Measurements from ENCODE around the gene SOX13.

The SOX13 gene

DNA sequence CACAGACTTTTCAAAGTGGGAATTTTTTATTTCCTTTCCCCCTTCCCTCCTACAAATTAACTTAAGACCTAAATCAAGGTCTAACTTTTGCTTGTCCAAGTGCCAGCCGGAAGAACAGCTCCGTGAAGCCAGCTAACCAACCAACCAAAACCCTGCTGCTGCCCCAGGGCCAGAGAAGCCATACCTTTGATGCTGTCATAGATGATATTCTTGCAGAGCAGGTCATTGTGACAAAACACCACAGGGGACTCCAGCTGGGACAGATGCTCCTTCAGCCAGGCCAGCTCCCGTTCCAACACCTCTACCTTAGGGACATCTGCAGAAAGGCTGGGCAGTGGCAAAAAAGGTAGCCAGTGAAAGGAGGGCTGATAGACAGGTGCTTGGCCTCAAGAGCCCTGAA, 68.2 kb downstream of the SOX13 start:
- TF ChIP-seq, protein P1, sequence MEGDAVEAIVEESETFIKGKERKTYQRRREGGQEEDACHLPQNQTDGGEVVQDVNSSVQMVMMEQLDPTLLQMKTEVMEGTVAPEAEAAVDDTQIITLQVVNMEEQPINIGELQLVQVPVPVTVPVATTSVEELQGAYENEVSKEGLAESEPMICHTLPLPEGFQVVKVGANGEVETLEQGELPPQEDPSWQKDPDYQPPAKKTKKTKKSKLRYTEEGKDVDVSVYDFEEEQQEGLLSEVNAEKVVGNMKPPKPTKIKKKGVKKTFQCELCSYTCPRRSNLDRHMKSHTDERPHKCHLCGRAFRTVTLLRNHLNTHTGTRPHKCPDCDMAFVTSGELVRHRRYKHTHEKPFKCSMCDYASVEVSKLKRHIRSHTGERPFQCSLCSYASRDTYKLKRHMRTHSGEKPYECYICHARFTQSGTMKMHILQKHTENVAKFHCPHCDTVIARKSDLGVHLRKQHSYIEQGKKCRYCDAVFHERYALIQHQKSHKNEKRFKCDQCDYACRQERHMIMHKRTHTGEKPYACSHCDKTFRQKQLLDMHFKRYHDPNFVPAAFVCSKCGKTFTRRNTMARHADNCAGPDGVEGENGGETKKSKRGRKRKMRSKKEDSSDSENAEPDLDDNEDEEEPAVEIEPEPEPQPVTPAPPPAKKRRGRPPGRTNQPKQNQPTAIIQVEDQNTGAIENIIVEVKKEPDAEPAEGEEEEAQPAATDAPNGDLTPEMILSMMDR (IDR thresholded peaks at IDR 0.05; ENCODE audit: insufficient read depth, low read length) = no peak
- TF ChIP-seq, protein P2, sequence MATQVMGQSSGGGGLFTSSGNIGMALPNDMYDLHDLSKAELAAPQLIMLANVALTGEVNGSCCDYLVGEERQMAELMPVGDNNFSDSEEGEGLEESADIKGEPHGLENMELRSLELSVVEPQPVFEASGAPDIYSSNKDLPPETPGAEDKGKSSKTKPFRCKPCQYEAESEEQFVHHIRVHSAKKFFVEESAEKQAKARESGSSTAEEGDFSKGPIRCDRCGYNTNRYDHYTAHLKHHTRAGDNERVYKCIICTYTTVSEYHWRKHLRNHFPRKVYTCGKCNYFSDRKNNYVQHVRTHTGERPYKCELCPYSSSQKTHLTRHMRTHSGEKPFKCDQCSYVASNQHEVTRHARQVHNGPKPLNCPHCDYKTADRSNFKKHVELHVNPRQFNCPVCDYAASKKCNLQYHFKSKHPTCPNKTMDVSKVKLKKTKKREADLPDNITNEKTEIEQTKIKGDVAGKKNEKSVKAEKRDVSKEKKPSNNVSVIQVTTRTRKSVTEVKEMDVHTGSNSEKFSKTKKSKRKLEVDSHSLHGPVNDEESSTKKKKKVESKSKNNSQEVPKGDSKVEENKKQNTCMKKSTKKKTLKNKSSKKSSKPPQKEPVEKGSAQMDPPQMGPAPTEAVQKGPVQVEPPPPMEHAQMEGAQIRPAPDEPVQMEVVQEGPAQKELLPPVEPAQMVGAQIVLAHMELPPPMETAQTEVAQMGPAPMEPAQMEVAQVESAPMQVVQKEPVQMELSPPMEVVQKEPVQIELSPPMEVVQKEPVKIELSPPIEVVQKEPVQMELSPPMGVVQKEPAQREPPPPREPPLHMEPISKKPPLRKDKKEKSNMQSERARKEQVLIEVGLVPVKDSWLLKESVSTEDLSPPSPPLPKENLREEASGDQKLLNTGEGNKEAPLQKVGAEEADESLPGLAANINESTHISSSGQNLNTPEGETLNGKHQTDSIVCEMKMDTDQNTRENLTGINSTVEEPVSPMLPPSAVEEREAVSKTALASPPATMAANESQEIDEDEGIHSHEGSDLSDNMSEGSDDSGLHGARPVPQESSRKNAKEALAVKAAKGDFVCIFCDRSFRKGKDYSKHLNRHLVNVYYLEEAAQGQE (IDR thresholded peaks at IDR 0.05; ENCODE audit: insufficient replicate concordance, low read depth) = no peak
- TF ChIP-seq POLR2AphosphoS5 (IDR thresholded peaks at IDR 0.05; ENCODE audit: low read depth) = no peak
- Histone ChIP-seq H3K27me3 (ENCODE audit: insufficient read depth, poor library complexity, severe bottlenecking) (peaks cover 9% of the 10 kb centered on the region), H3K27ac (replicated peaks) (no peak overlapping the region), H3K4me3 (replicated peaks; ENCODE audit: insufficient read depth, low read length) (no peak overlapping the region)
- DNase-seq (ENCODE audit: low read depth in 1 of 2, low spot score in 1 of 2) = no peak

DNA sequence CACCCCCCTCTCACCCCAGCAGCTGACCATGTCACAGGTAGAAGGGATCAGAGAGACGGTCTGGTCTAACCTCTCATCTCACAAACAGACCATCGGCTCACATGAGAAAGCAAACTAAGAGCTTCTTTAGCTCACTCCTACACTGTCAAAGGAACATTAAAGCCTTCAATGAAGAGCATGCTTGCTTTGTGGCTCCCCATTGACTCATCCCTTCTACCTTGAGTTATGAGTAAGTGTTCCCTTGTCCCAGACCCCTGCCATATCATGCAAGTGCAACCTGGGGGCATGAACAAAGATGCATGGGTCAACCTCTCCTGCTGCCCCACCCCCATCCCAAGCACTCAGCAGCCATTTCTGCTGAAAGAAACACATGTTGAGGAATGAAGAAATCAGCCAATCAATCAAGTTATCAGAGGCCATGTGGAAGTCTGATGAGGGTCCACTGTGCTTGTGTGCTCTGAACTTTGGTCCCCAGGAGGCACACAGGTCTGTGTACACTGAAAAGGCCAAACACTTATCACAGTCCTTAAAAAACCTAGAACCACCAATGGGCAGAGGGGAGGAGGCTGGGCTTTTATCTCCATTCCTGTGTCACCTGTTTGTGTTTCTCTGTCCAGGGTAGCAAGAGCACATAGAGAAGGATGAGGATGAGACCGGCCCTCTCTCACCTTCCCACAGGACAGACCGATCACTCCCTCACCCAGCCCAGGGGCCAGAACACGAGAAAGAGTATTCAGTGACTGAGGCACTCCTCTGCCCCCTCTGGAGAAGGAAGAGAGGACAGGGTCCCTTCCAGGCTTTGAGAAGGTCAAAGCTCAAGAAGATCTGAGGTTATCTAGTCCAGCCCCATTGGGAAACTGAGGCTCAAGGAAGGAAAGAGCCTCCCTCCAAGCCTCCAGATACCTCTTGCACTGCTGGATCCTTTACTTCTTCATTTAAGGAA, 69.4 kb downstream of the SOX13 start:
- no peak for DNase-seq (ENCODE audit: low read depth in 1 of 2, low spot score in 1 of 2)
- no peak overlapping the region for H3K27ac ChIP-seq (replicated peaks)
- H3K27me3 ChIP-seq (ENCODE audit: insufficient read depth, poor library complexity, severe bottlenecking) = peaks cover 10% of the 10 kb centered on the region
- TF ChIP-seq, protein P1 (IDR thresholded peaks at IDR 0.05; ENCODE audit: insufficient read depth, low read length) = no peak
- no peak for TF ChIP-seq SPI1 (IDR thresholded peaks at IDR 0.05; ENCODE audit: borderline replicate concordance, low read depth)
- TF ChIP-seq, protein P2 (IDR thresholded peaks at IDR 0.05; ENCODE audit: insufficient replicate concordance, low read depth) = no peak
- no peak for TF ChIP-seq GABPA (IDR thresholded peaks at IDR 0.05; ENCODE audit: low read depth)
- no peak for TF ChIP-seq POLR2AphosphoS5 (IDR thresholded peaks at IDR 0.05; ENCODE audit: low read depth)
- H3K4me3 ChIP-seq (replicated peaks; ENCODE audit: insufficient read depth, low read length) = no peak overlapping the region

DNA sequence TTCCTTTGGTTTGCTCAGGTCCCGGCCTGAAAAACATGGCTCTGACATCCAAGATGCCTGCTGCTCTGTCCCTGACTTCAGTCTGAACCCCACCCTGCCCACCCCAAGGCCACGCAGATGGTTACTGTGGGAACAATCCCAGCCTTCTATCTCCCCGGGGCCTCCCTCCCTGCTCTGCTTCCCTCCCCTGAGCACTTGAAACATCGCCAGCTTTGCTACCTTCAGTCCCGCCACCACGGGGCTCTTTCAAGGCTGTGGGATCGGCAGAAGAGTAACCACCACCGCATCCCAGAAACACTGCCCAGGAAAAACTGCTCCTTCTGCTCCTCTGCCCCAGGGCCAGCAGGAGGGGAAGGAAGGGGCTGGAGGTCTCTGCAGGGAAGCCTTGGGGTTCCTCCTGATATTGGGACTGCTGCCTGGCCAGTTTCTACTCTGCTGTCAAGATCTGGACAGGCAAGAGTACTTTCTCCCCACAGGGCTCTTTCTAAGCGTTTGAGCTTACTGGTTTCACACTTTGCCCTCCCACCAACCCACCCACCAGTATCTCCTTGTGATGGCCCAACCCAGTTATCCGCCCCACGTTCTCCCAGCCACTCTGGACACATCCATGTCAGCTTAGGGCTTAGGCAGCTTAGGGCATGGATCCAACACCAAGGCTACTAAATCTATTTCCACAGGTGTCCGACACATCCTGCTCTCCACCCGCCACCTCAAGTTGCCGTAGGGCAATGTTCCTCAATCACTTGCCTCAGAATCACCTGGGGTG, 70.5 kb downstream of the SOX13 start:
- no peak for DNase-seq (ENCODE audit: low read depth in 1 of 2, low spot score in 1 of 2)
- TF ChIP-seq SPI1 (IDR thresholded peaks at IDR 0.05; ENCODE audit: borderline replicate concordance, low read depth) = no peak
- no peak for TF ChIP-seq POLR2AphosphoS5 (IDR thresholded peaks at IDR 0.05; ENCODE audit: low read depth)
- TF ChIP-seq GABPA (IDR thresholded peaks at IDR 0.05; ENCODE audit: low read depth) = no peak
- H3K4me3 ChIP-seq (replicated peaks; ENCODE audit: insufficient read depth, low read length) = no peak overlapping the region
- peaks cover 10% of the 10 kb centered on the region for H3K27me3 ChIP-seq (ENCODE audit: insufficient read depth, poor library complexity, severe bottlenecking)
- H3K27ac ChIP-seq (replicated peaks) = no peak overlapping the region

DNA sequence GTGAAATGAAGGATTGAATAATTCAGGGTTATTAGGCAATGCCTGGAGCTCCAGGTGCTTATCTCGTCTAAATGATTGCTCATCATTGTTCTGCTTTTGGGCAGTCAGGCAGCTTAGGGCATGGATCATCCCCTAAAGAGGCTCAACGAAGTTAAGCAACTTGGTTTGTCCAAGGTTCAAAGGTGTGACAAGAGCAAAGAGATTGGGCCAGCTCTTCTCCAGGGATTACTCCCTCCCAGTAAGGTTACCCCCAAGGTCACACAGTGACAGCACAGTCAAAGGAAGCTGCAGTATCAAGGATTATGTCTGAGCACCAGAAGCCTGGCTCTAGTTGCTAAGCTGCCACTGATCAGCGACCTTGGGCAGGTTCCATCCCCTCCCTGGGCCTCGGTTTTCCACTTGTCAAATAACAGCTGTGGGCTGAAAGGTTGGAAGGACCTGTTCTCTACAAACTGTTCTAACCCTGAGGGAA, 72.2 kb downstream of the SOX13 start:
- no peak overlapping the region for H3K4me3 ChIP-seq (replicated peaks; ENCODE audit: insufficient read depth, low read length)
- no peak for DNase-seq (ENCODE audit: low read depth in 1 of 2, low spot score in 1 of 2)
- TF ChIP-seq SPI1 (IDR thresholded peaks at IDR 0.05; ENCODE audit: borderline replicate concordance, low read depth) (no peak), POLR2AphosphoS5 (IDR thresholded peaks at IDR 0.05; ENCODE audit: low read depth) (no peak)
- TF ChIP-seq, protein P1 (IDR thresholded peaks at IDR 0.05; ENCODE audit: insufficient read depth, low read length) = no peak
- TF ChIP-seq, protein P2 (IDR thresholded peaks at IDR 0.05; ENCODE audit: insufficient replicate concordance, low read depth) = no peak
- peaks cover 11% of the 10 kb centered on the region for H3K27me3 ChIP-seq (ENCODE audit: insufficient read depth, poor library complexity, severe bottlenecking)
- no peak overlapping the region for H3K27ac ChIP-seq (replicated peaks)
